Liver (tissue), 3 donors: ENCODE data around the gene CLNS1A.

ENCODE experiments used
- CTCF ChIP-seq: fragments of 150-350 bp; IDR thresholded peaks from 2 replicates; pipeline ENCODE4 v1.5.1; 2017; ENCODE audit warnings: improper control_type of control experiment, low read depth, low read length; ENCODE audit not compliant: missing input control
- EGR1 ChIP-seq, 2 donors: IDR thresholded peaks; 2 replicates each; pipeline ENCODE4 v1.6.1; 2016 to 2018; ENCODE audit warnings: antibody characterized with exemption in 2 of 2, low read depth in 2 of 2
- FOXA1 ChIP-seq: IDR thresholded peaks from 2 replicates; pipeline ENCODE4 v1.6.1; 2016; ENCODE audit warnings: antibody characterized with exemption
- GABPA ChIP-seq, 2 donors: IDR thresholded peaks in 1 of 2; conservative IDR thresholded peaks in 1 of 2; 2 replicates each; pipeline ENCODE4 v1.6.1; 2016; ENCODE audit warnings: antibody characterized with exemption in 2 of 2, mild to moderate bottlenecking in 1 of 2, moderate library complexity in 1 of 2
- MAX ChIP-seq: IDR thresholded peaks from 2 replicates; pipeline ENCODE4 v1.6.1; 2016; ENCODE audit warnings: antibody characterized with exemption
- YY1 ChIP-seq: IDR thresholded peaks from 2 replicates; pipeline ENCODE4 v1.6.1; 2016; ENCODE audit warnings: antibody characterized with exemption, mild to moderate bottlenecking
- ZBTB33 ChIP-seq: IDR thresholded peaks from 2 replicates; pipeline ENCODE4 v1.6.1; 2016; ENCODE audit warnings: antibody characterized with exemption
- donor health status: healthy.
- donor health status: healthy.

- TF ChIP-seq ZBTB33 (no peak), CTCF (no peak), EGR1 (IDR thresholded peaks at IDR 0.05; ENCODE audit: low read depth in 2 of 2) (no peak), FOXA1 (no peak), MAX (no peak), YY1 (no peak), GABPA (IDR thresholded peaks at IDR 0.05 in 1 of 2, conservative IDR thresholded peaks at IDR 0.05 in 1 of 2) (no peak)
Observed at GRCh38 chr11:77604281-77604680, 33.3 kb downstream of the CLNS1A start.
